ENCODE results near the gene ZFHX2. TPM values are rescaled to one million over a fixed set of nuclear protein-coding genes. Genes with fewer than 3 reads are reported as not detected.
"Not testable (repeated sequence)": the region's sequence is repeated elsewhere in the genome, so short reads cannot be mapped to it uniquely, and the experiment has no call there.

The ZFHX2 gene
- total RNA-seq, 2 experiments from 2014 or later = 1.0 to 1.3 TPM

GRCh38 chr14:23538050-23538718 is 13.4 kb downstream of the ZFHX2 start:
- intact Hi-C loops (cut with DNase I, micrococcal nuclease) = loop anchor here in 1 of 2 experiments (2.0 kb wide), 1 partner anchor 59 kb away; no protein-coding TSS in a partner anchor
- Mint-ChIP-seq H3K27me3 (no peaks in the 10 kb centered on the region), H3K4me1 (no peaks in the 10 kb centered on the region), H3K9me3 (ENCODE audit: low read depth) (no peaks in the 10 kb centered on the region), H3K36me3 (ENCODE audit: low read depth) (no peaks in the 10 kb centered on the region), H3K4me3 (no peak overlapping the region), H3K27ac (no peak overlapping the region)
- POLR2A ChIA-PET = no interaction called here
- no peak for ATAC-seq
- no peak for DNase-seq
- CTCF ChIA-PET = interaction anchor here (0.7 to 2.7 kb wide), 13 partner anchors 8 to 438 kb away, joined by 3 to 20 read pairs (median 4); no protein-coding TSS in a partner anchor

- no peak for DNase-seq
- ChIA-PET CTCF (interaction anchor here (0.6 to 1.4 kb wide), 7 partner anchors 12 to 437 kb away, joined by 3 to 8 read pairs (median 3); no protein-coding TSS in a partner anchor), POLR2A (no interaction called here)
- H3K4me1 Mint-ChIP-seq = no peaks in the 10 kb centered on the region
- intact Hi-C loops (cut with DNase I, micrococcal nuclease) = loop anchor here in 1 of 2 experiments (2.0 kb wide), 1 partner anchor 59 kb away; no protein-coding TSS in a partner anchor
- no peak overlapping the region for H3K4me3 Mint-ChIP-seq
- H3K9me3 Mint-ChIP-seq (ENCODE audit: low read depth) = no peaks in the 10 kb centered on the region
- H3K27ac Mint-ChIP-seq = no peak overlapping the region
- no peak for ATAC-seq
- H3K36me3 Mint-ChIP-seq (ENCODE audit: low read depth) = no peaks in the 10 kb centered on the region
- H3K27me3 Mint-ChIP-seq = no peaks in the 10 kb centered on the region
Measured at GRCh38 chr14:23537351-23538049, 14.1 kb downstream of the ZFHX2 start.

DNA sequence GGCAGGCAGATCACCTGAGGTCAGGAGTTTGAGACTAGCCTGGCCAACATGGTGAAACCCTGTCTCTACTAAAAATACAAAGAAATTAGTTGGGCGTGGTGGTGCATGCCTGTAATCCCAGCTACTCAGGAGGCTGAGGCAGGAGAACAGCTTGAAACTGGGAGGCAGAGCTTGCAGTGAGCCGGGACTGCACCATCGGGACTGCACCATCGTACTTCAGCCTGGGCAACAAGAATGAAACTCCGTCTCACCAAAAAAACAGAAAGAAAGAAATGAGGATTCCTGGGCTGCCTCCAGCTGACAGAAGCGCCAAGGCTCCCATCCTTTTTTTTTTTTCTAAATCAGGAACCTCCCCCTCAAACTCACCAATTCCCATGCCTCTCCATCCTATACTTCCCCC is 14.7 kb downstream of the ZFHX2 start:
- H3K4me1 Mint-ChIP-seq; H3K9me3 Mint-ChIP-seq (ENCODE audit: low read depth); H3K27ac Mint-ChIP-seq; POLR2A ChIA-PET; intact Hi-C loops (cut with DNase I, micrococcal nuclease); H3K4me3 Mint-ChIP-seq; H3K27me3 Mint-ChIP-seq; H3K36me3 Mint-ChIP-seq (ENCODE audit: low read depth); ATAC-seq; DNase-seq: not testable (repeated sequence)
- CTCF ChIA-PET = interaction anchor here (0.6 to 1.4 kb wide), 2 partner anchors 32 to 57 kb away, joined by 3 to 4 read pairs; no protein-coding TSS in a partner anchor

GRCh38 chr14:23536494-23536893 is 15.1 kb downstream of the ZFHX2 start:
- DNase-seq = no peak
- CTCF ChIA-PET = no interaction called here
- intact Hi-C loops (cut with DNase I, micrococcal nuclease) = no loop called here
- Mint-ChIP-seq H3K9me3 (ENCODE audit: low read depth) (no peaks in the 10 kb centered on the region), H3K27ac (no peak overlapping the region), H3K4me1 (no peaks in the 10 kb centered on the region), H3K4me3 (no peak overlapping the region), H3K36me3 (ENCODE audit: low read depth) (no peaks in the 10 kb centered on the region), H3K27me3 (no peaks in the 10 kb centered on the region)
- POLR2A ChIA-PET = no interaction called here
- no peak for ATAC-seq

- POLR2A ChIA-PET = no interaction called here
- intact Hi-C loops (cut with DNase I, micrococcal nuclease) = no loop called here
Measured at GRCh38 chr14:23535943-23536342, 15.6 kb downstream of the ZFHX2 start.

DNA sequence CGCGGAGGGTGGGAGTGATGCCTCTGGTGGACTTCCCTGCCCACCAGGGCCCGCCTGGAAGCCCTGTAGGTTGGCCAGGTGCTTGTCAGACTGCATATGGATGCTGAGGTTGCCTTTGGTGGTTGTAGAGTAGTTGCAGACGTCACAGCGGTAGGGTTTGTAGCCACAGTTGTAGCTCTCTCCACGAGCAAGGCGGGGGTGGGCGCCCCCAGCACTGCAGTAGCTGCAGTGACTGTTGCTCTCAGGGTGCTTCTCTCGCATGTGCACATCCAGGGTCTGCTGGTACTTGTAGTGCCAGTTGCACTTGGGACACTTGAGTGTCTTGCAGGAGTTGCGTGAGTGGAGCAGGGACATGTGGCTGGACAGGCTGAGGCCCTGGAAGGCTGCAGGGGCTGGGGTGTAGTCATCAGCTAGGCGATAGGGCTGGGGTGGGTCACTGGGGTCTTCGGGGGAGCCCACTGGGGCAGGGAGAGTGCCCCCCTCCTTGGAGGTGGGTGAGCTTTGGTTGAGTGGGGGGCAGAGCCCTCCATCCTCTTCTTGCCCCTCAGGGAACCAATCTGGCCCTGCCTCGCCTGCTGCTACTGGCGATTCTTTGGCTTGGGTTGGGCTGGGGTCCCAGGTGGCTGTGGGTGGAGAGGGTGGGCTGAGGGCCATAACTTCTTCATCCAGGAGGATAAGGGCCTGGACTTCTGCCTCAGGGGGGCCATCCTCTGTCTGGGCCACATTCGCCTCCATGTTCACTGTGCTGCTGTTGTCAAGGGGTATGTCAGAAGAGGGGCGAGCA is 17.7 kb downstream of the ZFHX2 start:
- no peaks in the 10 kb centered on the region for H3K9me3 Mint-ChIP-seq (ENCODE audit: low read depth)
- no peak overlapping the region for H3K27ac Mint-ChIP-seq
- H3K4me1 Mint-ChIP-seq = no peaks in the 10 kb centered on the region
- no peaks in the 10 kb centered on the region for H3K27me3 Mint-ChIP-seq
- ATAC-seq (no peak), DNase-seq (no peak)
- no peak overlapping the region for H3K4me3 Mint-ChIP-seq
- POLR2A ChIA-PET = no interaction called here
- intact Hi-C loops (cut with DNase I, micrococcal nuclease) = no loop called here
- CTCF ChIA-PET = no interaction called here
- no peaks in the 10 kb centered on the region for H3K36me3 Mint-ChIP-seq (ENCODE audit: low read depth)

More at GRCh38 chr14:23535943-23536342, 15.6 kb downstream of the ZFHX2 start:
- ATAC-seq = no peak
- no peaks in the 10 kb centered on the region for H3K36me3 Mint-ChIP-seq (ENCODE audit: low read depth)
- no peak for DNase-seq
- H3K4me1 Mint-ChIP-seq = no peaks in the 10 kb centered on the region
- H3K9me3 Mint-ChIP-seq (ENCODE audit: low read depth) = no peaks in the 10 kb centered on the region
- no peaks in the 10 kb centered on the region for H3K27me3 Mint-ChIP-seq
- no peak overlapping the region for H3K4me3 Mint-ChIP-seq
- H3K27ac Mint-ChIP-seq = no peak overlapping the region
- CTCF ChIA-PET = no interaction called here

DNA sequence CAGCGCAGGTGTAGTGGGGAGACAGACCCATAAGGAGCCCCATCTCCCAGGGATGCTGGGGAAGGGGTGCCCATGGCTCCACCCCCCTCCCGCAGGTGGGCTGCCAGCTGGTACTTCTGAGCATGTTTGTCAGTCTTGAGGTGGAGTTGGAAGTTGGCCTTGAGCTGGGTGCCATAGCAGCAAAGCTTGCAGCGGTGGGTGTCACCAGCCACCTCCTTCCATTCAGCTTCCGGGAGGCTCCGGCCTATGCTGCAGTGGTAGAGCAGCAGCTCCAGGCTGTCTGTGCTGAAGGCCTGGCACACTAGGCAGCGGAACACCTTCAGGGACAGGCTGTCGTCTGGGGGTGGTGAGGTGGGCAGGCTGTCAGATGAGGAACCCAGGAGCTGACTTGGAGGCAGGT is 18.9 kb downstream of the ZFHX2 start:
- no peaks in the 10 kb centered on the region for H3K27me3 Mint-ChIP-seq
- no peaks in the 10 kb centered on the region for H3K9me3 Mint-ChIP-seq (ENCODE audit: low read depth)
- DNase-seq = no peak
- intact Hi-C loops (cut with DNase I, micrococcal nuclease) = no loop called here
- no peak for ATAC-seq
- POLR2A ChIA-PET = no interaction called here
- no peaks in the 10 kb centered on the region for H3K4me1 Mint-ChIP-seq
- no peaks in the 10 kb centered on the region for H3K36me3 Mint-ChIP-seq (ENCODE audit: low read depth)
- no peak overlapping the region for H3K27ac Mint-ChIP-seq
- no peak overlapping the region for H3K4me3 Mint-ChIP-seq
- CTCF ChIA-PET = interaction anchor here (0.6 to 1.2 kb wide), 2 partner anchors 25 to 110 kb away, joined by 3 read pairs; no protein-coding TSS in a partner anchor

DNA sequence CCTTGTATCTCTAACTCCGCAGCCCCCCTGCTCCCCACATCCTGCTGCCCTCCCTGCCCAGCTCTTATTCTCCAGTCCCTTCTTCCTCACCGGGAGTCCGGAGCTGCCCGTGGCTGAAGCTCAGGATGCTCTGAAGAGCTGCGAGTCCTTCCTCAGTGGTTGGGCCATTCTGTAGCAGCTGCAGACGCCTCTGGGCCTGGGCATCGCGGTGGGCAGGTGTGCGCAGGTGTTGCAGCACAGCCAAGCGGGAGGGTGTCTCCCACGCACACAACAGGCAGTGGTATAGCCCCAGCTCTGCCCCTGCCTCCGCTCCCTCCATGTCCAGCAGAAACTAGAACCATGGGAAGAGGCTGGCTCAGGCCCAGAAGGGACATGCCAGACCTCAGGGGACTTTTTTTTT is 20.2 kb downstream of the ZFHX2 start:
- Mint-ChIP-seq H3K36me3 (ENCODE audit: low read depth) (no peaks in the 10 kb centered on the region), H3K9me3 (ENCODE audit: low read depth) (no peaks in the 10 kb centered on the region), H3K27ac (no peak overlapping the region), H3K4me3 (no peak overlapping the region), H3K4me1 (no peaks in the 10 kb centered on the region), H3K27me3 (no peaks in the 10 kb centered on the region)
- DNase-seq = no peak
- intact Hi-C loops (cut with DNase I, micrococcal nuclease) = no loop called here
- ChIA-PET POLR2A (no interaction called here), CTCF (interaction anchor here (0.6 to 1.0 kb wide), 2 partner anchors 61 to 106 kb away, joined by 3 read pairs; partner anchors contain the start of gene NGDN)
- ATAC-seq = no peak

GRCh38 chr14:23530375-23531055 is 21.1 kb downstream of the ZFHX2 start:
- intact Hi-C loops (cut with DNase I, micrococcal nuclease) = no loop called here
- DNase-seq = no peak
- ChIA-PET CTCF (interaction anchor here (0.5 to 1.5 kb wide), 8 partner anchors 8 to 453 kb away, joined by 3 to 6 read pairs (median 3); partner anchors contain the start of gene NGDN), POLR2A (no interaction called here)
- no peak overlapping the region for H3K4me3 Mint-ChIP-seq
- no peaks in the 10 kb centered on the region for H3K36me3 Mint-ChIP-seq (ENCODE audit: low read depth)
- H3K9me3 Mint-ChIP-seq (ENCODE audit: low read depth) = no peaks in the 10 kb centered on the region
- H3K4me1 Mint-ChIP-seq = no peaks in the 10 kb centered on the region
- H3K27me3 Mint-ChIP-seq = no peaks in the 10 kb centered on the region
- H3K27ac Mint-ChIP-seq = no peak overlapping the region
- no peak for ATAC-seq

DNA sequence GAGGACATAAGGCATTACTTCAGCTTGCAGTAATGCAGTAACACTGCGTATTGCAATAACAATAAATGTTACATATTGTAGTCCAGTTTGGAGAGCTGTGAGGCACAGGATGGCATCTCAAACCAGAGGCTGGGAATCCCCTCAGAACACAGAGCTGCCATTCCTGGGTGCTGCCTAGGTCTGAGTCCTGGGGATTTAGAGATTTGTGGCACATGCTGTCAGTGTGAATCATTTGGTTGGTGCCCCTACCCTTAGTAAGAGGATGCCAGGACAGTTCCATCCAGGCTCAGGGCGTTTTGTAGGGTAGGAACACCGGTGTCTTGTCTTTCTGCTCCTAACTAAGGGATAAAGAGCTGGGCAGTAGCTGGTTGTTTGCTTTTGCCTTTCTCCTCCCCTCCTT is 22.5 kb downstream of the ZFHX2 start:
- DNase-seq (no peak), ATAC-seq (no peak)
- CTCF ChIA-PET = interaction anchor here (0.9 to 1.5 kb wide), 2 partner anchors 10 to 35 kb away, joined by 3 to 4 read pairs; no protein-coding TSS in a partner anchor
- H3K4me1 Mint-ChIP-seq = no peaks in the 10 kb centered on the region
- POLR2A ChIA-PET = no interaction called here
- no peak overlapping the region for H3K27ac Mint-ChIP-seq
- intact Hi-C loops (cut with DNase I, micrococcal nuclease) = no loop called here
- H3K27me3 Mint-ChIP-seq = no peaks in the 10 kb centered on the region
- no peak overlapping the region for H3K4me3 Mint-ChIP-seq
- H3K36me3 Mint-ChIP-seq (ENCODE audit: low read depth) = no peaks in the 10 kb centered on the region
- no peaks in the 10 kb centered on the region for H3K9me3 Mint-ChIP-seq (ENCODE audit: low read depth)

DNA sequence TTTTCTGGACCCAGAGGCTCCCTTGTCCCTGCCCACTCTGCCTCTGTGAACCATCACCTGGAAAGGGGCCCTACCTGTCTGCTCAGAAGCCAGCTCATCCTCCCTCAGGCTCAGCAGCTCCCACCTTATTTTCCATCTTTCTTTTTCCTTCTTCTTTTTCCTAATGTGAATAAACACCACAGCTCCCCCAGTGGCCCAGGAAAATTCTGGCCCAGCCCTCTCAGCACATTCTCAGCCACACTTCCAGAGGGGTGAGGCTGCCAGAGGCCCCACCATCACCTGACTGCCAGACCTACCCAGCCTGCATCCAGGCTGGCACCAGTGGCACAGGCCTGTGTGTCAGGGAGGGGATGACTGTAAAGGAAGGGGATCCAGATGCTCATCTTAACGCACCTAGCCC is 23.0 kb downstream of the ZFHX2 start:
- no peak for ATAC-seq
- Mint-ChIP-seq H3K4me3 (no peak overlapping the region), H3K36me3 (ENCODE audit: low read depth) (no peaks in the 10 kb centered on the region), H3K27ac (no peak overlapping the region), H3K9me3 (ENCODE audit: low read depth) (no peaks in the 10 kb centered on the region), H3K27me3 (no peaks in the 10 kb centered on the region), H3K4me1 (no peaks in the 10 kb centered on the region)
- DNase-seq = no peak
- ChIA-PET CTCF (interaction anchor here (0.9 to 1.0 kb wide), 2 partner anchors 10 to 32 kb away, joined by 3 to 4 read pairs; no protein-coding TSS in a partner anchor), POLR2A (no interaction called here)
- intact Hi-C loops (cut with DNase I, micrococcal nuclease) = no loop called here

Measured in activated CD4-positive, alpha-beta T cell treated with anti-CD3 and anti-CD28 coated beads for 36 hours (primary cell).